Trophoblast cell (in vitro differentiated cells and primary cell): ENCODE data around the gene ISCA1.
"Not testable (repeated sequence)": the region's sequence is repeated elsewhere in the genome, so short reads cannot be mapped to it uniquely, and the experiment has no call there.

ENCODE experiments used
- DNase-seq, 2 donors: peaks; one replicate each; pipeline ENCODE4 v3.0.0-alpha.2; 2016
- H2AFZ ChIP-seq: 2 replicates; pipeline ENCODE4 v1.6.1; 2013; ENCODE audit warnings: low read length, moderate library complexity, mild to moderate bottlenecking; ENCODE audit not compliant: insufficient read depth, poor library complexity
- H2AK5ac ChIP-seq: 2 replicates; pipeline ENCODE4 v1.6.1; 2013; ENCODE audit warnings: mild to moderate bottlenecking, low read length
- H2BK120ac ChIP-seq: 2 replicates; pipeline ENCODE4 v1.6.1; 2013; ENCODE audit warnings: low read length, mild to moderate bottlenecking, moderate library complexity; ENCODE audit not compliant: insufficient read depth, poor library complexity
- H2BK12ac ChIP-seq: 2 replicates; pipeline ENCODE4 v1.6.1; 2013; ENCODE audit warnings: mild to moderate bottlenecking, low read length, moderate library complexity
- H2BK5ac ChIP-seq: 2 replicates; pipeline ENCODE4 v1.6.1; 2013; ENCODE audit warnings: low read length, low read depth, moderate library complexity, mild to moderate bottlenecking; ENCODE audit not compliant: poor library complexity
- H3K14ac ChIP-seq: 2 replicates; pipeline ENCODE4 v1.6.1; 2013; ENCODE audit warnings: mild to moderate bottlenecking, low read length
- H3K18ac ChIP-seq: 2 replicates; pipeline ENCODE4 v1.6.1; 2013; ENCODE audit warnings: mild to moderate bottlenecking, low read length
- H3K23ac ChIP-seq: 2 replicates; pipeline ENCODE4 v1.6.1; 2013; ENCODE audit warnings: low read length
- H3K27ac ChIP-seq: 2 replicates; pipeline ENCODE4 v1.5.1; 2013; ENCODE audit warnings: low read depth, mild to moderate bottlenecking, inconsistent platforms, low read length, moderate library complexity
- H3K27me3 ChIP-seq: 2 replicates; pipeline ENCODE4 v1.6.1; 2013; ENCODE audit warnings: inconsistent platforms, mild to moderate bottlenecking, low read length, moderate library complexity; ENCODE audit not compliant: insufficient read depth
- H3K36me3 ChIP-seq, 2 experiments: 1 replicate in 1 of 2; 2 replicates in 1 of 2; pipeline ENCODE4 v1.6.1; 2013; ENCODE audit warnings: low read length in 2 of 2, mild to moderate bottlenecking in 2 of 2, moderate library complexity in 1 of 2; ENCODE audit not compliant: insufficient read depth in 2 of 2, control insufficient read depth in 1 of 2
- H3K4ac ChIP-seq: 2 replicates; pipeline ENCODE4 v1.6.1; 2013; ENCODE audit warnings: low read depth, mild to moderate bottlenecking, low read length, moderate library complexity
- H3K4me1 ChIP-seq, 2 experiments: 1 replicate in 1 of 2; 2 replicates in 1 of 2; pipeline ENCODE4 v1.6.1; 2013; ENCODE audit warnings: low read length in 2 of 2, mild to moderate bottlenecking in 2 of 2, moderate library complexity in 1 of 2; ENCODE audit not compliant: insufficient read depth in 2 of 2, control insufficient read depth in 1 of 2
- H3K4me2 ChIP-seq: 2 replicates; pipeline ENCODE4 v1.6.1; 2013; ENCODE audit warnings: inconsistent platforms, mild to moderate bottlenecking, low read length, moderate library complexity
- H3K4me3 ChIP-seq: 2 replicates; pipeline ENCODE4 v1.5.1; 2013; ENCODE audit warnings: mild to moderate bottlenecking, low read depth, low read length, inconsistent platforms
- H3K79me1 ChIP-seq: one replicate; pipeline ENCODE4 v1.6.1; 2013; ENCODE audit warnings: low read length
- H3K79me2 ChIP-seq: 2 replicates; pipeline ENCODE4 v1.6.1; 2013; ENCODE audit warnings: low read length, mild to moderate bottlenecking; ENCODE audit not compliant: control insufficient read depth, insufficient read depth, poor library complexity
- H3K9ac ChIP-seq: 2 replicates; pipeline ENCODE4 v1.6.1; 2013; ENCODE audit warnings: mild to moderate bottlenecking, low read length
- H3K9me3 ChIP-seq: 2 replicates; pipeline ENCODE4 v1.6.1; 2013; ENCODE audit warnings: low read depth, mild to moderate bottlenecking, control low read depth, inconsistent platforms, low read length; ENCODE audit not compliant: insufficient read depth
- H4K12ac ChIP-seq: 2 replicates; pipeline ENCODE4 v1.6.1; 2013; ENCODE audit warnings: low read depth, mild to moderate bottlenecking, low read length, moderate library complexity
- H4K8ac ChIP-seq: 2 replicates; pipeline ENCODE4 v1.6.1; 2013; ENCODE audit warnings: low read depth, mild to moderate bottlenecking, low read length, moderate library complexity
- H4K91ac ChIP-seq: one replicate; pipeline ENCODE4 v1.6.1; 2013; ENCODE audit warnings: low read depth, mild to moderate bottlenecking, low read length, moderate library complexity
- WGBS: extraction: QIAGEN DNeasy Blood & Tissue Kit; methylation state at CpG from one replicate; pipeline ENCODE4 v1.1.7; 2013; ENCODE audit warnings: missing lambda C conversion rate; ENCODE audit not compliant: insufficient read length, insufficient coverage; ENCODE audit errors: extremely low coverage; 5-methylcytosine and 5-hydroxymethylcytosine counted together

ISCA1 gene

GRCh38 chr9:86300701-86301100, 18.4 kb upstream of the ISCA1 start:
- H3K4ac ChIP-seq, result no peak overlapping the region
- no peak overlapping the region for H3K18ac ChIP-seq
- no peak overlapping the region for H2BK12ac ChIP-seq
- WGBS, result no CpG with 5 or more reads among the region's 2 CpGs
- no peak overlapping the region for H3K23ac ChIP-seq
- no peak overlapping the region for H4K12ac ChIP-seq
- H4K91ac ChIP-seq, result no peak overlapping the region
- H3K27ac ChIP-seq, result no peak overlapping the region
- H3K36me3 ChIP-seq, result peaks cover 15 to 32% of the 10 kb centered on the region in 2 experiments
- no peak overlapping the region for H3K4me3 ChIP-seq
- no peak overlapping the region for H2AK5ac ChIP-seq
- H3K79me1 ChIP-seq, result no peaks in the 10 kb centered on the region
- no peak overlapping the region for H3K4me2 ChIP-seq
- no peak for DNase-seq
- no peaks in the 10 kb centered on the region for H3K9me3 ChIP-seq
- no peak overlapping the region for H3K9ac ChIP-seq
- H2BK120ac ChIP-seq, result no peak overlapping the region
- no peaks in the 10 kb centered on the region for H3K27me3 ChIP-seq
- H2BK5ac ChIP-seq, result no peak overlapping the region
- no peak overlapping the region for H3K14ac ChIP-seq
- no peak overlapping the region for H4K8ac ChIP-seq
- no peak overlapping the region for H2AFZ ChIP-seq
- no peaks in the 10 kb centered on the region for H3K4me1 ChIP-seq
- no peaks in the 10 kb centered on the region for H3K79me2 ChIP-seq

GRCh38 chr9:86298873-86299272, 16.5 kb upstream of the ISCA1 start:
- no peak overlapping the region for H3K27ac ChIP-seq
- no peak overlapping the region for H2BK12ac ChIP-seq
- H2AFZ ChIP-seq, result no peak overlapping the region
- H3K79me1 ChIP-seq, result no peaks in the 10 kb centered on the region
- H4K91ac ChIP-seq, result no peak overlapping the region
- no CpG with 5 or more reads among the region's 11 CpGs for WGBS
- H3K9ac ChIP-seq, result no peak overlapping the region
- no peak overlapping the region for H3K14ac ChIP-seq
- DNase-seq, result no peak
- no peak overlapping the region for H3K23ac ChIP-seq
- no peak overlapping the region for H2AK5ac ChIP-seq
- H4K12ac ChIP-seq, result no peak overlapping the region
- H3K27me3 ChIP-seq, result no peaks in the 10 kb centered on the region
- H3K9me3 ChIP-seq, result no peaks in the 10 kb centered on the region
- H3K79me2 ChIP-seq, result no peaks in the 10 kb centered on the region
- no peak overlapping the region for H3K4me2 ChIP-seq
- H3K18ac ChIP-seq, result no peak overlapping the region
- no peak overlapping the region for H4K8ac ChIP-seq
- no peak overlapping the region for H3K4ac ChIP-seq
- H2BK5ac ChIP-seq, result no peak overlapping the region
- H2BK120ac ChIP-seq, result no peak overlapping the region
- no peak overlapping the region for H3K4me3 ChIP-seq
- peaks cover 16 to 31% of the 10 kb centered on the region in 2 experiments for H3K36me3 ChIP-seq
- H3K4me1 ChIP-seq, result no peaks in the 10 kb centered on the region

GRCh38 chr9:86290341-86290740, 8.0 kb upstream of the ISCA1 start:
- H3K27ac ChIP-seq, H3K4me2 ChIP-seq, H2AK5ac ChIP-seq, H4K91ac ChIP-seq, DNase-seq, H4K8ac ChIP-seq, H3K23ac ChIP-seq, H3K18ac ChIP-seq, H3K9me3 ChIP-seq, H3K27me3 ChIP-seq, H2BK5ac ChIP-seq, H3K14ac ChIP-seq, H3K4ac ChIP-seq, H3K4me1 ChIP-seq, H3K4me3 ChIP-seq, H2BK12ac ChIP-seq, H3K79me1 ChIP-seq, H3K36me3 ChIP-seq, H4K12ac ChIP-seq, H2BK120ac ChIP-seq, H3K9ac ChIP-seq, H2AFZ ChIP-seq, H3K79me2 ChIP-seq: not testable (repeated sequence)
- WGBS, result no CpG with 5 or more reads among the region's 6 CpGs

DNA sequence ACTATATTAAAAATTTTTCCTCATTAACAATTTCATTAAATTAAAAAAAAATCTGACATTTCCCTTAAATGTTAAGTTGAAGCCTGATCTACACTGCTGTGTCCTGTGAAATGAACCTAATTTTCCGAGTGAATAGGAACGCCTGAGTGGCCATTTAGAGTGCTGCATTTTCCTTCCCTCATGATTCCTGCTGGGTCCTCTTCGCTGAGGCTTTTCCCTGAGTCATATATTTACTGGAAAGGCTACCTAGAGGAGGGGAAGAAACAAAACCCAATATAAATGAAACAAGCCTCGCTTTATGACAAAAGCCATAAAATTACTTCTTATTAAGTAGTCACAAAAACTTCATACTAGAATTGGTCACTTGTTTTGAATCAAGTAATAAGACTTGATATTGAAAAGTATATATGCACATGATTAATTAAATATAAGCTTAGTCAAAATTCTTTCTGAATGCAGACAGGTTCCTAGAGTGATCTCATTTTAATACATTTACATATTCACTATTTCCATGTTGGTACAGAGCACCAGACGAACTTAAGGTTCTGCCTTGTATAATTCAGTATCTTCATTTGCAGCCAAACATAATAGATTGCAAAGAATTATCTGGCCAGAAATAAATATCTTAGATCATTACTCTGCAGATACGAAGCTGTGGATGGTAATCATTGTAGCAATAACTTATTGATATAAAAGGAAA, 6.3 kb upstream of the ISCA1 start:
- Histone ChIP-seq H2BK5ac (no peak overlapping the region), H4K12ac (no peak overlapping the region), H3K36me3 (peaks cover 1 to 4% of the 10 kb centered on the region in 2 experiments), H3K4ac (no peak overlapping the region), H2BK12ac (no peak overlapping the region), H3K14ac (no peak overlapping the region), H3K4me2 (no peak overlapping the region), H3K9me3 (no peaks in the 10 kb centered on the region), H4K8ac (no peak overlapping the region), H4K91ac (no peak overlapping the region), H2AFZ (no peak overlapping the region), H2AK5ac (no peak overlapping the region), H3K4me1 (no peaks in the 10 kb centered on the region), H3K4me3 (no peak overlapping the region), H3K27me3 (no peaks in the 10 kb centered on the region), H3K27ac (no peak overlapping the region), H2BK120ac (no peak overlapping the region), H3K79me2 (no peaks in the 10 kb centered on the region), H3K23ac (no peak overlapping the region), H3K9ac (no peak overlapping the region), H3K79me1 (no peaks in the 10 kb centered on the region), H3K18ac (no peak overlapping the region)
- no peak for DNase-seq
- no CpG with 5 or more reads among the region's 6 CpGs for WGBS
